HG02623 (cell line): Measurements from ENCODE around the gene TMEM39A.
A peak's percentile ranks its signal among the peaks of the same experiment; 100 is the strongest.

ENCODE experiments used
- ATAC-seq: cut with Tn5 transposase; IDR thresholded peaks from one replicate; pipeline ENCODE4 v1.9.1; 2021; ENCODE audit warnings: moderate library complexity; ENCODE audit not compliant: unreplicated experiment

TMEM39A gene

GRCh38 chr3:119456469-119456868 is 6.9 kb downstream of the TMEM39A start:
- ATAC-seq = no peak

DNA sequence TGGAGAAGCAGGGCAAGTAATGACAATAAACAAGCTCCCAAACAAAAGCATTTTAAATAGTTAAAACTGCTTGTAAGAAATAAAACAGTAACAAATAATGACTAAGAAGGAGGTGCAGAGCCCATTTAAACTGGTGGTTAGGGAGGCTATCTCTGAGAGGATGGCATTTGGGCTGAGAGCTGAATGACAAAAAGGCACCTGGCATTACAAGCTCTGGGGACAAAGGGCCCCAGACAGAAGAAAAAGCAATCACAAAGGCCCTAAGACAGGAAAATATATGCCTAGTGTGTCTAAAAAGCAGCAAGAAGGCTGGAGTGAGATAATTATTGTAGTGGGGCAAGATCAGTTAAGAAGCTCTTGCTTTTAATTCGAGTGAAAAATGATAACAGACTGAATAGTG is 9.6 kb downstream of the TMEM39A start:
- ATAC-seq = no peak

DNA sequence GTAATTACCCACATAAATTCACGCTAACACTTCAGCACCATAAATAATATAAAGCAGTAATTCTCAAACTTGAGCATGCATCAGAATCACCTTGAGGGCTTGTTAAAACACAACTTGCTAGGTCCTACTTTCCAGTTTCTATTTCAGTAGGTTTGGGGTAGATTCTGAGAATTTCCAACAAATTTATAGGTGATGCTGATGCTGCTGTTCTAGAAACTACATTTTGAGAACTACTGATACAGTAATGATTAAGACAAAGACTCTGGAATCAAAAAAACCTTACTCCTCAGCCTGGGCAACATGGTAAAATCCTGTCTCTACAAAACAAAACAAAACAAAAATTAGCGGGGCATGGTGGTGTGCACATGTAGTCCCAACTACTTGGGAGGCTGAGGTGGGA is 18.8 kb downstream of the TMEM39A start:
- ATAC-seq = no peak

- no peak for ATAC-seq
Measured at GRCh38 chr3:119443179-119443578, 20.2 kb downstream of the TMEM39A start.

DNA sequence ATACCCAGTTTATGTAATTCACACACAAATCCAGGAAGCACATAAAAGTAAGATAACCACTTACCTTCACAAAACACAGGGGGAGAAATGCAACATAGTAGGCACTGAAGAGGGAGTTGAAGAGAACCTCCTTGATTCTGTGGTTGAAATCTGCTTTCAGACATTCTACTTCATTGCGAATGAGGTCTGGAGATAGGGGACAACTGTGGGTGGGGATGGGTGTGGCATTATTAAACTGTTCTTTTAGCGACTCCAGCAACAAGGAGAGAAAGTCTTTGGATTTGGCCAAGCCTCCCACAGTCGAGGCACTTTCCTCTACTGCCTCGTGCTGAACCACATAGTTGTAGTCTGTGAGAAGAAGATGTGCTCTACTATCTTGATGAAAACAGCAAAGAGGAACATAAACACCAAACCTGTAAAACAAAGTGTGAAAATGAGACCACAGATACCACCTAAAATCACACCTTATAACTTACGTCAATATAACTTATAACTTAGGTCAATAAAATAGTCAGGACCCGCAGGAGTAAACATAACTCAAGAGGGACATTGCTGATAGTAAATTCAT is 25.6 kb downstream of the TMEM39A start:
- no peak for ATAC-seq

GRCh38 chr3:119436977-119437376 is 26.4 kb downstream of the TMEM39A start:
- no peak for ATAC-seq

DNA sequence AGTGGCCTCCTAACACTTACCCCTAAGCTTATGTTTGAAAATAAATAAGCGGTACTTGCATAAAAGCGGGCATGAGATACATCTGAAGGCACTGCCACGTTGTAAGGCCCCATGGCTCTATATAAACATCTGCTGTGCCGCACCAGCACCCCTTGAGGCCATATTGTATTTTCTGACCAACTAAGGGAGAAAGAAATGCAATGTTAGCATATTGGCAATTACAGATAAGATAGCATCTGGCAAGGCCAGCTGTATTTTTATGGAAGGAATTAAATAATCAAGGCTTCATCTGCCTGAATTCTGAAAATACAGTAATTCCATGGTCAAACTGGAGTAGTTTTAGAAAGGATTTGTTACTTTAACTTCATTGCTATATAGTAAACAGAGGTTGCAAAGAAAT is 28.7 kb downstream of the TMEM39A start:
- ATAC-seq = no peak

DNA sequence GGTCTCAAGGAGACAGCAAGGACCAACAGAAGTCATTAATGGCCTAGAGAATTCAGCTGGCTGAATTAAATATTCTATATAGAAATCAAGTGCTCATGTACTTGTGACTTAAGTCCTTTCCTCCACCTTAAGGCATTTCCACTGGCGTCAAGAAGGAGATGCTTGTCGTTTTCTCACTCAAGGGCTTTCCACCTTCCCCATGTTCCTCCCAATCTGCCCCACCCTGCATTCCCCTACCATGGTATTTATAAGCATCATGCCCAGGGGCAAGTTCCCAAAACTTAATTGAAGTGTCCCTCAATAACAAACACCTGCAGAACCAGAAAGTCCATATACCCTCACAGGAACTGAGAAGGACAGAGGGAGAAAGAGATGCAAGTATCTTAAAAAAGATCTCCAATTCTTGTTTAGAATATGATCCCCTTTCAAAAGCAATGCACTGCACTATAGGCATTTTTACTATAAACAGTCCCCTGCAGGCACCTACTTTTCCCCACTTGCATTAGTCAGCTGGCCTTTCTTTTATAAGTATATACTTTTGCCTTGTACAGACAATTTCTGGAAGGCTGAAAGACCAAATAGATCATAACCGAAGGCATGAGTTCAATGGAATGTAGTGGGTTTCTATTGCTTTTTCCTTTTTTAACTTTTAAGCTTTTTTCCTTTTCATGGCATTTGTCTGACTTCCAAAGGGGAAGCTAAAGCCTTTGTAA is 29.6 kb downstream of the TMEM39A start:
- ATAC-seq = no peak

- no peak for ATAC-seq
Measured at GRCh38 chr3:119428538-119428937, 34.9 kb downstream of the TMEM39A start.

DNA sequence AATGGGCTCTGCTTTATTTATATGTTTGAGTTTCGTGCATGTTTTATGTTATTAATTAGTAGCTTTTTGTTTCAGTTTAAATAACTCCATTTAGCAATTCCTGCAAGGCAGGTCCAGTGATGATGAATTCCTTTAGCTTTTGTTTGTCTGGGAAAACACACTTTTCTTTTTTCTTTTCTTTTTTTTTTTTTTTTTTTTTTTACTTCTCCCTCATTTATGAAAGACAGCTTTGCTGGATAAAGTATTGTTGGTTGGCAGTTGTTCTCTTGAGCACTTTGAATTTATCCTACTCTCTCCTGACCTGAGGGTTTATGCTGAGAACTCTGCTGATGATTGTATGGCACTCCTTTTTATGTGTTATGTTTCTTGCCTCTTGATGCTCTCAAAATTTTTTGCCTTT is 35.7 kb downstream of the TMEM39A start:
- no peak for ATAC-seq

DNA sequence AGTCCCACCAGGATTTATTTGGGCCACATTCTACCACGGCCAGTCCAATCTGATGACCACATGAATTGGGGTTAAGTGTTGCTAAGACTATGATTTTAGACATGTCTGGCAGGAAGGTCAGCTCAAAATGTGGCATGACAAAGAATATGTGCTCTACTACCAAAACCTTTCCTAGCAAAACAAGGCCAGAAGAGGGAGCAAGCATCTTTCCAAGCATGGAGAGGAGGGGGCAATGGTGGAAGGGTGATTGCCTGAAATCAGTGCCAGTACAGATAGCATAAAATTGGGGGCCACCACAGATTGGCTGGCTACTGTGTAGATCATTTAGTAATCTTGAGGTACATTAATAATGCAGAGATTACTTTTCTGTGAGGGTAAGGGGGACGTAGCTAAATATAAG is 43.2 kb downstream of the TMEM39A start:
- no peak for ATAC-seq

- ATAC-seq = no peak
Measured at GRCh38 chr3:119418641-119419040, 44.8 kb downstream of the TMEM39A start.

DNA sequence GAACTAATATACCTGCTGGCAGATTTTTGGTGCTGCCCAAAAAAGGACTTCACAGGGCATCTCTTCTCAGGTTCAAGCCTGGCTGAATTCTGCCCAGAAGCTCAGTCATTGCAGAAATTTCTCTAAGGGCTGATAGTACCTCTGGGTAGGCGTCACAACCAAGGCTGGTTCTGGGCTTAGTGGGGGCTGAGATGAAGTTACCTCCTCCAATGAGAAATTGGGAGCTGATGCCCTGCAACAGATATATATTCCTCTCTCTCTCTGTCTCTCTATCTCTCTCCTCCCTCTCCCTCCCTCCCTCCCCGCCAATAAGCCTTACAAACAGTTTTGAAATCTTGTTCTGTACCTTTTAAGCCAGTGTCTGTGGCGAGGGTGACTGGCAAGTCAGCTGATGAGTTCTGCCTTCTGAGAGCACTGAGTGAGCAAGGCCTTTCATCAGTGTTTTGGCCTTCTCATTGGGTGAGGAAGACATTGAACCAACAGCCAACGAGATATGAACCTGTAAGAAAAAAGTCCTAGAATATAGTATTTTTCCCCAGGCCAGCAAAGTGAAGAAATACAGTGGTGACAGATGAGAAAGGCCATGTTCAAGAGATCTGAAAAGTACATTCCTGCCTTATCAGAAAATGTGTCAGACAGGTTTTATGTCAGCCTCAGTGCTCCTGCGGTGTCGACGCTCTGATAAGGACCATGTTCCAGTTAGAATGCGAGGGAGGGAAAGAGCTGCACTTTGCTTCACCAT is 45.5 kb downstream of the TMEM39A start:
- ATAC-seq = no peak

DNA sequence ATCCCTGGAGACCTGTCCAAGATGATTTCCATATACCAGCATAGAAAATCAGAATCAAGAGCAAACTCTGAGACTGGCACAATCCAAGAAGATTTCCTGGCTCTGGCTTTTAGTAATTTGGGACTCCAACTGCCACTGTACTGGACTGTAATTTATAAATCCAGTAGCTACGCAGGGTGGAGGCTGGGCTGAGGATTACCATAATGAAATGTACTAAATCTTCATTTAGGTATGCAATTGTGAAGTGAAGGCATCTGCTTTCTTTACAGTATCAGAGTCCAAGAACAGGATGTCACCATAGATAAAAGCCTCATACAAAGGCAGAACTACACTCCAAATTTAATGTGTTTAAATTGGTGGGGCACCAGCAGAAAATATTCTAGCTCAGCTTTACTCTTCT is 46.5 kb downstream of the TMEM39A start:
- ATAC-seq = no peak

DNA sequence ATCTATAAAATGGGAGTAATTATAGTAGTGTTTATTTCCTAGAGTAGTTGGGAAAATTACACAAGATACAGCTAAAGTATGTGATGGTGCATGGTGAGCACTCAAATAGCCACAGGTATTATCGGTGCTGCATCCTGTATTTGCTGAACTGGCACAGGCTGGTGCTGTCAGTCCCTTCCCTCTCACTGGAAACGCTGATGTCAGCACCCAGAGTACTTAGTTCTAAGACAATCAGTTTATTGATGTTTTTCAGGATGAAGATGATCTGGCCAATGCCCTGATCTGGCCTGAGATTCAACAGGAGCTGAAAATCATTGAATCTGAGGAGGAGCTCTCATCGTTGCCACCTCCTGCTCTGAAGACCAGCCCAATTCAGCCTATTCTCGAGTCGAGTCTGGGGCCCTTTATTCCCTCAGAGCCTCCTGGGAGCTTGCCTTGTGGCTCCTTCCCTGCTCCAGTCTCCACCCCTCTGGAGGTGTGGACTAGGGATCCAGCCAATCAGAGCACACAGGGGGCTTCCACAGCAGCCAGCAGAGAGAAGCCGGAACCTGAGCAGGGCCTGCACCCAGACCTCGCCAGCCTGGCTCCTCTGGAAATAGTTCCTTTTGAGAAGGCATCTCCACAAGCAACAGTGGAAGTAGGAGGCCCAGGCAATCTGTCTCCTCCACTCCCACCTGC is 49.7 kb downstream of the TMEM39A start:
- no peak for ATAC-seq

DNA sequence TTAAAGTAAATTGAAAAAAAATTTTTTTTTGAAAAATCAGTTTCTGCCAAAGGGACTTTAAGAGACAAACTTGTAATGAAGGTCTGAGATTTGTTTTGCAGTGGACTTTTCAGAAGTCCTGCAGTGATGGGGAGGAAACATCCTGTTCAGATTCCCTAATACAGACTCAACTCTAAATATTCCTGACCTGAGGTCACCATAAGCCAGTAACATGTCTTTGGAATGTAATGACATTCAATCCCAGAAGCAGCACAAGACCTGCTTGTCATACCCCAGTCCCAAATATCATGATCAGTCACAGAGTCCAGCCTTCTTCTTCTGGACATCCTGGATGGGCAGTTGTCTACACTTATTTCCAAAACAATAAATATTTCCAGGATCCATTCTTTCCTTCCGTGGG is 53.6 kb downstream of the TMEM39A start:
- ATAC-seq = no peak

DNA sequence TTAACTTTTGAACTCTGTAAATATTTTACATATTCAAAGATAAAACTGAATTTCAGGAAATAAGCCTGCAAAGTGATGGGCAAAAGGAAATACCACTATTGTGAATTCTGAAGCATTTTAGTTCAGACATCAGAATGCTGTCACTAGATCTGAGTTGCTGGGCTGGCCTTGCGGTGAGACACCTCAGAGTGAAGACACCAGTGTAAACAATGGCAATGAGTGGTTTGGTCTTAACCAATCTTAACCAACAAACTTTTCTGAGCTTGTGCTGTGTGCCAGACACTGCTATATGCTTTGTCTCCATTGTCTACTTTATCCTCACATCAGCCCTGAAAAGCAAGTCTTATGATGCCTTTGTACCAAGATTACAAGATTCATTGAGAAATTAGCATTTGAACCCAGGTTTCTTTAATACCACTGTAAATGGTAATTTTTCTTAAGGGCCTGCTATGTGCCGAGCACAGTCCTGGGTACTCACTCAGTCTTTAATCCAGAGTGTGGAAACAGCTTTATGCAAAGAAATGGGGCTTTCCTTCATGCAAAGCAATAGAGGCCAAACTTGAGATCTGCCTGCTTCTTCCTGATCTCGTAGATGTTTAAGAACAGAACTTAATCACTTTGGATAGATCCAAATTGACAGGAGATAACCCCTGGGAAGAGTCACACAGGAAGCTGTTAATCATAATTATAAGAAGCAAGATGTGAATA is 55.0 kb downstream of the TMEM39A start:
- peak; percentile 53 for ATAC-seq

DNA sequence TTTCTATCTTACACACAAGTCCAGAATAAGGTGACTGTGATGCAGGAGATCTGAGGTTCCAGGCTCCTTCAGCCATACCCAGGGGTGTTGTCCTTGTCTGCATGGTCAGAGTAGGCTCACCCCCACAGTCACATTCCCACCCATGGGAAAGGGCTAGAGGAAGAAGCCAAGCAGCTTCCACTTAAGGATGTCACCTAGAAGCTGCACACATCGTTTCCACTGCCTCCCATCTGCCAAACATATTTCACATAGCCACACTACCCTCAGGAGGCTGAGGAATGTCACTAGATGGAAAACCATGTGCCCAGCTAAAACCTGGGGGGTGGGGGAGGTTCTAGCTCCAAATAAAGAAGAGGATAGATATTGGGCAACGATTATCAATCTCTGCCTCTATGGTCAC is 58.1 kb downstream of the TMEM39A start:
- no peak for ATAC-seq

- ATAC-seq = no peak
Measured at GRCh38 chr3:119403201-119403600, 60.2 kb downstream of the TMEM39A start.

DNA sequence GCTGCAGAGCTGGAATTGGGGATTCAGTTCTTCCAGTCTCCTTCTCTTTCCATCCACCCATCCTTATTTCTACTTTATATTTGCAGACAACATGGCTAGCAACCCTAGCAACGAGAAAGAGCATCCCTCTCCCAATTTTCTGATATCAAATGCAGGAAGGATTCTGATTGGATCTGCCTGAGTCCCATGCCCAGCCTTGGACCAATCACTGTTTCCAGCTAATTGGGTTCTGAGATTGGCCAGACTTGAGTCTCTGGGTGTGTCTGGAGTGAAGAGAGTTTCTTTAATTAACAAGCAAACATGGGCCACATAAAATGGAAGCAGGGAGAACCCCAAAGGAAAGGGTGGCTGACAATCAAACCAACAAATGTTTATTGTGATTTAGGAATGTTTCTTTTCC is 60.6 kb downstream of the TMEM39A start:
- ATAC-seq = no peak
